ENCODE results near the gene NKTR. TPM values are rescaled to one million over a fixed set of nuclear protein-coding genes. Genes with fewer than 3 reads are reported as not detected.

NKTR gene
- total RNA-seq, 1 experiment from 2014 or later: 70.5 TPM

- Histone ChIP-seq H3F3A (ENCODE audit: insufficient read depth, low read depth) (0 out of 2 replicates have a peak, but pooled peaks cover 3% of the 10 kb centered on the region), H3K9me3 (ENCODE audit: insufficient read depth, low read depth) (no peaks in the 10 kb centered on the region), H2AFZ (no peak overlapping the region), H3K4me3 (no peak overlapping the region), H3K27ac (no peak overlapping the region), H3K4me1 (replicated peaks; ENCODE audit: insufficient read depth) (no peaks in the 10 kb centered on the region), H3K79me2 (ENCODE audit: low read depth) (peaks cover 82% of the 10 kb centered on the region), H3K4me2 (no peak overlapping the region), H3K9me2 (ENCODE audit: insufficient read depth) (no peaks in the 10 kb centered on the region), H4K20me1 (ENCODE audit: insufficient read depth) (peaks cover 14% of the 10 kb centered on the region), H3K36me3 (ENCODE audit: low read depth) (peaks cover 13% of the 10 kb centered on the region; the same call in 1 of the 2 replicates), H3K27me3 (ENCODE audit: insufficient read depth, low read depth) (no peaks in the 10 kb centered on the region)
- no peak for DNase-seq
- intact Hi-C loops (cut with micrococcal nuclease; ENCODE audit: unreplicated experiment): no loop called here
- POLR2A ChIA-PET (ENCODE audit: unreplicated experiment): no interaction called here
- TF ChIP-seq EZH2 (IDR thresholded peaks at IDR 0.05; ENCODE audit: low read depth) (no peak), CTCF (conservative IDR thresholded peaks at IDR 0.05) (no peak)
- no TSS peak for BruUV-seq (replicated peaks)
- CTCF ChIA-PET: no interaction called here
Measured at GRCh38 chr3:42612217-42612616, 11.7 kb downstream of the NKTR start.

- POLR2A ChIA-PET (ENCODE audit: unreplicated experiment): interaction anchor here (0.6 kb wide), 2 partner anchors 15 to 360 kb away, joined by 3 to 5 read pairs; no protein-coding TSS in a partner anchor
Measured at GRCh38 chr3:42612928-42613327, 12.4 kb downstream of the NKTR start.

GRCh38 chr3:42613462-42613861 lies 13.0 kb downstream of the NKTR start:
- Histone ChIP-seq H3K79me2 (ENCODE audit: low read depth) (peaks cover 74% of the 10 kb centered on the region), H3K27me3 (ENCODE audit: insufficient read depth, low read depth) (no peaks in the 10 kb centered on the region), H3K27ac (peak overlapping the region; percentile 4; the same call in 1 of the 2 replicates), H3K9me2 (ENCODE audit: insufficient read depth) (no peaks in the 10 kb centered on the region), H3K4me3 (no peak overlapping the region), H3F3A (ENCODE audit: insufficient read depth, low read depth) (peaks cover 8% of the 10 kb centered on the region; the same call in 1 of the 2 replicates), H3K4me1 (replicated peaks; ENCODE audit: insufficient read depth) (no peaks in the 10 kb centered on the region), H3K36me3 (ENCODE audit: low read depth) (peaks cover 9% of the 10 kb centered on the region; the same call in 1 of the 2 replicates), H3K9me3 (ENCODE audit: insufficient read depth, low read depth) (no peaks in the 10 kb centered on the region), H4K20me1 (ENCODE audit: insufficient read depth) (peaks cover 14% of the 10 kb centered on the region), H3K4me2 (no peak overlapping the region), H2AFZ (no peak overlapping the region)
- ChIA-PET POLR2A (ENCODE audit: unreplicated experiment) (interaction anchor here (0.6 kb wide), 2 partner anchors 14 to 360 kb away, joined by 3 to 5 read pairs; no protein-coding TSS in a partner anchor), CTCF (no interaction called here)
- intact Hi-C loops (cut with micrococcal nuclease; ENCODE audit: unreplicated experiment): no loop called here
- DNase-seq: no peak
- no TSS peak for BruUV-seq (replicated peaks)
- no peak for TF ChIP-seq EZH2 (IDR thresholded peaks at IDR 0.05; ENCODE audit: low read depth)
- TF ChIP-seq CTCF (conservative IDR thresholded peaks at IDR 0.05): peak; percentile 58

More at GRCh38 chr3:42612928-42613327, 12.4 kb downstream of the NKTR start:
- peak overlapping the region; percentile 4; the same call in 1 of the 2 replicates for H3K27ac ChIP-seq
- no peak overlapping the region for H3K4me2 ChIP-seq
- no peak overlapping the region for H2AFZ ChIP-seq
- no peak for DNase-seq
- no peaks in the 10 kb centered on the region for H3K4me1 ChIP-seq (replicated peaks; ENCODE audit: insufficient read depth)
- H4K20me1 ChIP-seq (ENCODE audit: insufficient read depth): peaks cover 14% of the 10 kb centered on the region
- no peak overlapping the region for H3K4me3 ChIP-seq
- peaks cover 9% of the 10 kb centered on the region; the same call in 1 of the 2 replicates for H3K36me3 ChIP-seq (ENCODE audit: low read depth)
- intact Hi-C loops (cut with micrococcal nuclease; ENCODE audit: unreplicated experiment): no loop called here
- H3K79me2 ChIP-seq (ENCODE audit: low read depth): peaks cover 79% of the 10 kb centered on the region
- H3K27me3 ChIP-seq (ENCODE audit: insufficient read depth, low read depth): no peaks in the 10 kb centered on the region
- H3K9me3 ChIP-seq (ENCODE audit: insufficient read depth, low read depth): no peaks in the 10 kb centered on the region
- H3F3A ChIP-seq (ENCODE audit: insufficient read depth, low read depth): 0 out of 2 replicates have a peak, but pooled peaks cover 3% of the 10 kb centered on the region
- H3K9me2 ChIP-seq (ENCODE audit: insufficient read depth): no peaks in the 10 kb centered on the region
- BruUV-seq (replicated peaks): no TSS peak
- CTCF ChIA-PET: no interaction called here
- no peak for TF ChIP-seq EZH2 (IDR thresholded peaks at IDR 0.05; ENCODE audit: low read depth)
- no peak for TF ChIP-seq CTCF (conservative IDR thresholded peaks at IDR 0.05)
